BJ (cell line): ENCODE results near the gene KLK8. TPM values are rescaled to one million over a fixed set of nuclear protein-coding genes. Genes with fewer than 3 reads are reported as not detected.

ENCODE experiments used
- CTCF ChIA-PET: fragments of 350-600 bp; formaldehyde crosslinking; extraction: SDS; loops from one replicate; lab custom pipeline; 2021; ENCODE audit warnings: antibody characterized with exemption, inconsistent platforms; lab: Yijun Ruan, JAX
- POLR2A ChIA-PET: fragments of 300-600 bp; sonication (Branson Sonifier 250); formaldehyde crosslinking; extraction: SDS; loops from one replicate; lab custom pipeline; 2021; ENCODE audit warnings: antibody characterized with exemption; lab: Charles Lee
- DNase-seq: peaks from one replicate; pipeline ENCODE4 v3.0.0-alpha.2; 2011; ENCODE audit warnings: low read depth
- H3K27me3 ChIP-seq: 2 replicates; pipeline ENCODE4 v1.6.0; 2011; ENCODE audit warnings: low read length; ENCODE audit not compliant: control insufficient read depth, insufficient read depth
- H3K36me3 ChIP-seq: 2 replicates; pipeline ENCODE4 v1.5.1; 2011; ENCODE audit warnings: low read length; ENCODE audit not compliant: control insufficient read depth, insufficient read depth
- H3K4me3 ChIP-seq: 2 replicates; pipeline ENCODE4 v1.5.1; 2011; ENCODE audit warnings: low read depth, mild to moderate bottlenecking, control low read depth, low read length
- polyA plus RNA-seq: library from polyadenylated mRNA; depleted of rRNA; stranded (reverse); fragments of >200 nt; gene quantifications from 2 replicates; pipeline ENCODE4 v1.2.3, GENCODE V29; 2011
- TF ChIP-seq, protein P1 (sequence below): IDR thresholded peaks from 2 replicates; pipeline ENCODE4 v1.5.1; 2011; ENCODE audit warnings: low read depth, mild to moderate bottlenecking, control low read depth, inconsistent platforms, low read length, moderate library complexity; ENCODE audit not compliant: insufficient read depth

KLK8 gene
- polyA plus RNA-seq, 1 experiment, result not detected

DNA sequence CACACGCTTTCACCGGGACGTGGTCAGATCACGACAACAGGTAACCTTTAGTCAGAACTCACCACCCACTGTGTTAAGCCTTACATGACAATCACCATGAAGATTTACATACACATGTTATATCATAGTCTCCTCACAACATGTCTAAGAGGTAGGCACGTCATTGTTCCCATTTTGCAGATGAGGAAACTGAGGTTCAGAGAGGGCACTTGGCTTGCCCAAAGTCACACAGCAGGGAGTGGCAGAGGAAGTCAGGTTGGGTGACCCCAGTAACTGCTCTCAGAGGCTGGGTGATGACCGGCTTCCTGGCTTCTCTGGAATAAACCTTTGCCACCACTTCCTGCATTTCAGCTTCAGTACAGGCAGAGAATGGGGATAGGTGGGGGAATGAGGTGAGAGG, 12.8 kb upstream of the KLK8 start:
- ChIA-PET POLR2A (no interaction called here), CTCF (no interaction called here)
- TF ChIP-seq, protein P1, sequence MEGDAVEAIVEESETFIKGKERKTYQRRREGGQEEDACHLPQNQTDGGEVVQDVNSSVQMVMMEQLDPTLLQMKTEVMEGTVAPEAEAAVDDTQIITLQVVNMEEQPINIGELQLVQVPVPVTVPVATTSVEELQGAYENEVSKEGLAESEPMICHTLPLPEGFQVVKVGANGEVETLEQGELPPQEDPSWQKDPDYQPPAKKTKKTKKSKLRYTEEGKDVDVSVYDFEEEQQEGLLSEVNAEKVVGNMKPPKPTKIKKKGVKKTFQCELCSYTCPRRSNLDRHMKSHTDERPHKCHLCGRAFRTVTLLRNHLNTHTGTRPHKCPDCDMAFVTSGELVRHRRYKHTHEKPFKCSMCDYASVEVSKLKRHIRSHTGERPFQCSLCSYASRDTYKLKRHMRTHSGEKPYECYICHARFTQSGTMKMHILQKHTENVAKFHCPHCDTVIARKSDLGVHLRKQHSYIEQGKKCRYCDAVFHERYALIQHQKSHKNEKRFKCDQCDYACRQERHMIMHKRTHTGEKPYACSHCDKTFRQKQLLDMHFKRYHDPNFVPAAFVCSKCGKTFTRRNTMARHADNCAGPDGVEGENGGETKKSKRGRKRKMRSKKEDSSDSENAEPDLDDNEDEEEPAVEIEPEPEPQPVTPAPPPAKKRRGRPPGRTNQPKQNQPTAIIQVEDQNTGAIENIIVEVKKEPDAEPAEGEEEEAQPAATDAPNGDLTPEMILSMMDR, result no peak
- no peaks in the 10 kb centered on the region for H3K36me3 ChIP-seq
- H3K4me3 ChIP-seq, result no peak overlapping the region
- no peak for DNase-seq
- H3K27me3 ChIP-seq, result peaks cover 6% of the 10 kb centered on the region; the same call in 1 of the 2 replicates

DNA sequence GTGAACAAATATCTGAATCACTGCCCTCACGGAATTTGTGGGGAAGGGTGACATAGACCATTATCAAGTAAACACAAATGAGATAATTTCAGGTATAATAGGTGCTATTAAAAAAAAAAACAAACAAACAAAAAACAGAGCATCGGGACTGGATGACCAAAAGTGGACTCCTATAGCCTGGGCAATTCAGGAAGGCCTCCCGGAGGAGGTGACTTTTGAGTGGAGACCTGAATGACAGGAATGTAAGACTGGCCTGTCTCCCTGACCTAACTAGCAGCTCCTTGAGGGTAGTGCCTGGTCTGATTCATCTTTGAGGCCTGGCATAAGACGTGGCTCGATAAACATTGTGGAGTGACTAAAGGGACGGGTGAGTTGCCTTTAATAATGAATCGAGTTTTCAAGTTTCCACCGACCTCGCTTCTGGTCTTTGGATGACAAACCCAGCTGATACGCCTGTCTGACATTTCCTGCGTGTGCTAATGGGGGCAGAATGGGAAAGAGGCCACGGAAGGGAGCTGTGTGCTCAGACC, 11.3 kb upstream of the KLK8 start:
- peaks cover 3% of the 10 kb centered on the region; the same call in 1 of the 2 replicates for H3K27me3 ChIP-seq
- POLR2A ChIA-PET, result no interaction called here
- TF ChIP-seq, protein P1, result no peak
- no peak overlapping the region for H3K4me3 ChIP-seq
- CTCF ChIA-PET, result interaction anchor here (1.1 kb wide), 1 partner anchor 32 kb away, joined by 4 read pairs; no protein-coding TSS in a partner anchor
- no peak for DNase-seq
- no peaks in the 10 kb centered on the region for H3K36me3 ChIP-seq

DNA sequence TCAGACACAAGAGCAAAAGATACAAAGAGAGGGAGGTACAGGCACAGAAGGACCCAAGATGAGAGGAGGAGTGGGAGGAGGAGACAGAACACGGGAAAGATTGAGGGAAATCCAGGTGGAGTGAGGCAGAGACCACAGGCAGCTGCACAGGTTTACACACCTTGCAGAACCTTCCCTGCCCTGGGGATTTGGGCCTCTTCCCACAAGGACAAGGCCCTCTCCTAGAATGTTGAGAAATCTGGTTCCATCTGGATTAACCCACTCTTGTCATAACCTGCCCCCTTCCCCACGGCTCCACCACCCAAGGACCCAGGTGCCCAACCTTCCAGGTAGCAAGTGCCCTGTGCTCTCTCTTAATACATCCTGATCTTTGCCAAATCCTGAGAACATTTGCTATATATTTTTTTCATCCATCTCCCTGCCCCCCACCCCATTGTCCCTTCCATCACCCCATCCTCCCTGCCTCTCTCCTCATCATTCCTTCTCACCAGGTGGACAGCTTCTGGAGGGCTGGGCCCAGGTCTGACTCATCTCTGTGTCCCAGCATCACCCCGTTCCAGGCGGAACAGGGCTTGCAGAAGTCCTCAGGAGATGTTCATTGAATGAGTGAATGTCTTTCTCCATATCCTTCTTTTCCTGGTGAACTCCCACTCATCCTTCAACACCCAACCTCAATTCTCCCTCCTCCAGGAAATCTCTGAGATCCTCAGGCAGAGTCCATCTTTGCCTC, 8.8 kb upstream of the KLK8 start:
- TF ChIP-seq, protein P1, result no peak
- ChIA-PET CTCF (no interaction called here), POLR2A (no interaction called here)
- Histone ChIP-seq H3K27me3 (no peaks in the 10 kb centered on the region), H3K4me3 (no peak overlapping the region), H3K36me3 (no peaks in the 10 kb centered on the region)
- no peak for DNase-seq

DNA sequence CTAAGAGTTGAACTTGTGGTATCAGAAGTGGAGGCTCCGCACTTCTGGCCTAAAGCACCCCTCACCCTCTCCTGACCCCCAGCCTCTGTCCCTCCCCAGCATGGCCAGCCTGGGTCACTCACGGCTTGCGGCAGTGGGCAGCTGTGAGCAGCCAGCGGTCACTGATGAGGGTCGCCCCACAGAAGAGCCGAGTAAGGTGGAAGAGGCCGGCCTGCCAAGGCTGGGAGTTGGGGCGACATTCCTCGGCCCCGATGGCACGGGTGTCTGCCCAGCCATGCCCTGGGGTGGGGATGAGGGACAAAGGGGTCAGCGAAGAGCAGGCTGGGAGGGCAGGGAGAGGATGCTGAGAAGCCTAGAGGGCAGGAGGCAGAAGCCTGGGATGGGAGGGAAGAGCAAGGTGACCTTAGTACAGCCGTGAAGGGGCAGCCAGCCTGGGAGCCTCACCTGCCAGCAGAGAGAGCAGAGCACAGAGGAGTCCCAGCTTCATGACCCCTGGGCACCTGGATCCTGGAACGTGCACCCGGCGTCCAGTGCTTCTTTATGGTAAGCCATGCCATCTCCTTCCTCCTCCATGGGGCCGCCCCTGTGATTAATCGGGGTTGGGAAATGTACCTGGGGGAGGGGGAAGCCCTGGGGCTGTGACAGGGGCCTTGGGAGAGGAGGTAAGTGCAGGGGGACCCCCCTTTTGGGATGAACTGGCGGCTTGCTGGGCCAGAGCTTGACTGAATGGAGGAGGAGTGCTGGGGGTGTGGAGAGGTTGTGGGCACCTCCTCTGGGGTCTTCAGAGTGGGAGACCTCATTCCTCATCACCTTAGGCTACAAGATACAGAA, 7.9 kb upstream of the KLK8 start:
- no peak overlapping the region for H3K4me3 ChIP-seq
- no peaks in the 10 kb centered on the region for H3K36me3 ChIP-seq
- ChIA-PET CTCF (no interaction called here), POLR2A (no interaction called here)
- H3K27me3 ChIP-seq, result no peaks in the 10 kb centered on the region
- DNase-seq, result no peak
- TF ChIP-seq, protein P1, result no peak

DNA sequence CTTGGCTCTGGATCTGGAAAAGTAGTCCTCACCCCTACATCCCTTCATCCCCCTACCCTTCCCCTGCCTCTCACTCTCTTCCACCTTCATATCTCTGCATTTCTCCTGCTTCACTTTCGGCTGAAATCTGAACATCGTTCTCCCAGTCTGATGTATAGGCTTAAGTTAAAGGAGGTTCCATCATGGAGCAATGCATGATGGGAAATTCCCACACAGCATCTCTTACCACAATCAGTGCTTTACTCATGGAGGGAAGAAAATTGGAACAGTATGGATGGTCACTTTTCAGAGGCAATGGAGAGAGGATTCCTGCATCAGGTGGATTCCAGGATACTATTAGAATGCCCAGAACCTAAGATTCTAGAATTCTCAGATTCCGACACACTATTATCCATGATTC, 6.1 kb upstream of the KLK8 start:
- ChIA-PET CTCF (no interaction called here), POLR2A (no interaction called here)
- H3K36me3 ChIP-seq, result no peaks in the 10 kb centered on the region
- DNase-seq, result no peak
- no peak overlapping the region for H3K4me3 ChIP-seq
- TF ChIP-seq, protein P1, result no peak
- no peaks in the 10 kb centered on the region for H3K27me3 ChIP-seq
